Measurements from ENCODE around the gene RIMBP2.

The RIMBP2 gene

GRCh38 chr12:130394906-130395305 lies 321.2 kb downstream of the RIMBP2 start:
- DNase-seq, result no peak

- DNase-seq, result no peak
Measured at GRCh38 chr12:130391186-130391585, 324.9 kb downstream of the RIMBP2 start.

GRCh38 chr12:130385193-130385592 lies 330.9 kb downstream of the RIMBP2 start:
- no peak for DNase-seq

GRCh38 chr12:130384234-130384633 lies 331.9 kb downstream of the RIMBP2 start:
- no peak for DNase-seq

GRCh38 chr12:130382818-130383217 lies 333.3 kb downstream of the RIMBP2 start:
- no peak for DNase-seq

- DNase-seq, result no peak
Measured at GRCh38 chr12:130375296-130376287, 340.5 kb downstream of the RIMBP2 start.

GRCh38 chr12:130374083-130374482 lies 342.0 kb downstream of the RIMBP2 start:
- DNase-seq, result no peak

- DNase-seq, result no peak
Measured at GRCh38 chr12:130372936-130373335, 343.2 kb downstream of the RIMBP2 start.

GRCh38 chr12:130371296-130371695 lies 344.8 kb downstream of the RIMBP2 start:
- DNase-seq, result no peak

GRCh38 chr12:130369816-130370215 lies 346.3 kb downstream of the RIMBP2 start:
- DNase-seq, result no peak

GRCh38 chr12:130367523-130367922 lies 348.6 kb downstream of the RIMBP2 start:
- no peak for DNase-seq

- no peak for DNase-seq
Measured at GRCh38 chr12:130367003-130367402, 349.1 kb downstream of the RIMBP2 start.

GRCh38 chr12:130366159-130366558 lies 349.9 kb downstream of the RIMBP2 start:
- no peak for DNase-seq

- no peak for DNase-seq
Measured at GRCh38 chr12:130364578-130364977, 351.5 kb downstream of the RIMBP2 start.

GRCh38 chr12:130362060-130362459 lies 354.0 kb downstream of the RIMBP2 start:
- no peak for DNase-seq

GRCh38 chr12:130357729-130358330 lies 358.3 kb downstream of the RIMBP2 start:
- DNase-seq, result no peak

- no peak for DNase-seq
Measured at GRCh38 chr12:130357241-130357640, 358.9 kb downstream of the RIMBP2 start.

GRCh38 chr12:130356222-130356621 lies 359.9 kb downstream of the RIMBP2 start:
- DNase-seq, result no peak

- DNase-seq, result no peak
Measured at GRCh38 chr12:130354407-130354806, 361.7 kb downstream of the RIMBP2 start.

- no peak for DNase-seq
Measured at GRCh38 chr12:130353081-130353480, 363.0 kb downstream of the RIMBP2 start.

- DNase-seq, result no peak
Measured at GRCh38 chr12:130351326-130351725, 364.8 kb downstream of the RIMBP2 start.

- DNase-seq, result no peak
Measured at GRCh38 chr12:130350715-130351114, 365.4 kb downstream of the RIMBP2 start.

- DNase-seq, result no peak
Measured at GRCh38 chr12:130347588-130347987, 368.5 kb downstream of the RIMBP2 start.
